Left renal pelvis (tissue), 4 donors: Measurements from ENCODE around the gene HMOX2. TPM values are rescaled to one million over a fixed set of nuclear protein-coding genes. Genes with fewer than 3 reads are reported as not detected.

Experiments
- DNase-seq, 4 donors: peaks; one replicate each; pipeline ENCODE4 v3.0.0-alpha.2; 2013; ENCODE audit warnings: low read depth in 4 of 4, low spot score in 3 of 4
- polyA plus RNA-seq, 4 donors: library from polyadenylated mRNA; unstranded; fragments of 120-200 nt; gene quantifications; one replicate each; pipeline ENCODE4 v1.2.1, GENCODE V29; 2013; ENCODE audit not compliant: insufficient read length in 4 of 4

The HMOX2 gene
- polyA plus RNA-seq, 4 donors = 47.5 to 53.7 (median 49.6) TPM

DNA sequence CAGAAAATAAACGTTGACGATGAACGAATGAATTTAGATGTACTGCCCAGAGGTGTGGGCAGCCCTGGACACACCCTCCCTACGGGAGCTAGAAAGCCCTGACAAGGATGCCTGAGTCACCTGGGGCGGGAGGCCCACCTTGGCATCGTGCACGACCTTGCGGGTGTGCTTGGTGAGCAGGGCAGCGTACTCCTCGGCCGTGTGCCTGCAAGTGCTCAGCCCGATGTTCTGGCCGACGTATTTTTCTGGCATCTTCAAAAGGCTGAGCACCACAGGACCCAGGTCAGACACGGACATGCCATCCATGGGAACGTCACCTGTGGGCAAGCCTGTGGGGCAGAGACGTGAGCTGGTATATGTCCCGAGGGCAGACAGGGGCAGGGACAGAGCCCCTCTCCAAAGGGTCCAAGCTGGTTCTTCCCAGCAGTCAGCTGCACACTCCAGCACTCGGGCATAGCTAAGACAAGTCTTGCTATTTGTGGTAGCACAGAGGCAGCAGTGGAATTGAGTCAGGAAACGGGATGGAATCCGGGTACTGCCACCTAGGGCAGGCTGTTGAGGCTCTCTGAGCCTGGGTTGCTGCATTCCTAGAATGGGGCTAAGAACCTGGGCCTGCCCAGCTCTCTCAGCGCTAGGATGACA, 12.6 kb upstream of the HMOX2 start:
- no peak for DNase-seq

DNA sequence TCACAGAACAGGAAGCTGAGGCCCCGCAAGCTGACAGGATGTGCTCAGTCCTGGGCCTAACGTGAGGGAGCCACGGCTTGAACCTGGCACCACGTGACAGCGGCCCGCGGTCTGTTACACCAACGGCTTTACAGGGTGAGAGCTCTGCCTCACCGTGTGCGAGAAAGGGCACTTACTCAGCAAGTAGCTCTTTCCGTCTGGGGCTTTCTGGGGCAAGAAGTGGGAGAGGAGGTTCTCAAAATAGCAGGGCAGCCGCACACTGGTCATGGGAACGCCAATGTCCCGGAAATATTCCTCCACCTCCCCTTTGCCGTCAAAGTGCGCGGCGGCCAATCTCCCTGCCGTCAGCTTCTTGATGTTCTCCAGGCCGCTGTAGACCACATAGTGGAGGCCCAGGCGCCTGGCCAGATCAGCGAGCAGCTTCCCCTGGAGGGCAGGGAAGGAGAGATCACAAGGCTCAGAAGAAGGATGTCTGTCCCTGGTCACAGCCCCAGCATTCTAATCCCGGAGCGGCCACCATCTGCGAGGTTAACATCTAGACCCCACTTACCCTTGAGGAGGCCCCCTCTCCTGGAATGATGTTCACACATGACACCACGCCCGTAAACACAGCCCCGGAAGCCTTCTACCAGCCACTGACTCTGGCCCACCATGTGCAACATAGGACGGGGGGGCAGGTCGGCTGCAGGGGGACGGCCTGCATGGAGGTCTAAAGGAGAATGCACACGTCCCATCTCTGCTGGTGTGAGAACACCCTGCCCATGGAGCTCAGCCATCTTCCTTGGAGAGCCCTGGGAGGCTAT, 10.0 kb upstream of the HMOX2 start:
- no peak for DNase-seq

DNA sequence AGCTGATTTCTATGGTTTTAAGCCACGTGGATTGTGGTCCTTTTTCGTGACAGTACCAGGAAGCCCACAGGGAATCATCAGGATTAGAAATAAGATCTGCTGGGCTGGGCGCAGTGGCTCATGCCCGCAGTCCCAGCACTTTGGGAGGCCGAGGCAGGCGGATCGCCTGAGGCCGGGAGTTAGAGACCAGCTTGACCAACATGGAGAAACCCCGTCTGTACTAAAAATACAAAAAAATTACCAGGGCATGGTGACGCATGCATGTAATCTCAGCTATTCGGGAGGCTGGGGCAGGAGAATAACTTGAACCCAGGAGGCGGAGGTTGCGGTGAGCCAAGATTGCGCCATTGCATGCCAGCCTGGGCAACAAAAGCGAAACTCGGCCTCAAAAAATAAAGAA, 8.3 kb upstream of the HMOX2 start:
- DNase-seq = no peak

DNA sequence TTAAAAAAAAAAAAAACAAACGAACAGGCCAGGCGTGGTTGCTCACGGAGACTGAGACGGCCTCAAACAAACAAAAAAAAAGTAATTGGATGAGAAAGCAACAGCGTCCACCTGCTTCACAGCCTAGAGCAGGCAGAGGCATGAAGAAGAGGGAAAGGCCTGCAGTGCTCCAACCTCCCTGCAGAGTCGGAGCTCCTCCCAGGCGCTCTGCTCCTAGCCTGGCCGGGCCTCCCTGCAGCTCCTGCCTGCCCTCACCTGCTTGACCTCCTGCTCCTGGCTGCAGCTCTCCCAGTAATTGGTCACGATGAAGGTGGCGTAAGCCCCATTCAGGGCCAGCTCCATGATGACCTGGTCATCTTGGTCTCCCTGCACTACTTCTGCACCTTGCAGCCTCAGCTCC, 7.2 kb upstream of the HMOX2 start:
- no peak for DNase-seq

DNA sequence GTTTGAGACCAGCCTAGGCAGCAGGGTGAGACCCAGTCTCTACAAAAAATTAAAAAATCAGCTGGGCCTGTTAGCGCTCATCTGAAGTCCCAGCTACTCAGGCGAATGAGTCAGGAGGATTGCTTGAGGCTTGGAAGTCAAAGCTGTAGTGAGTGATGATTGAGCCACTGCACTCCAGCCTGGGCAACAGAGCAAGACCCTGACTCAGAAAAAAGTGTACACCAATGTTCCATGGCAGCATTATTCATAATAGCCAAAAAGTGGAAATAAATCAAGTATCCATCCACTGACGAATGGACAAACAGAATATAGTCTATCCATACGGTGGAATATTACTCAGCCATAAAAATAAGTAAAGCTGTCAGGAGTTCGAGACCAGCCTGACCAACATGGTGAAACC, 4.3 kb upstream of the HMOX2 start:
- no peak for DNase-seq

DNA sequence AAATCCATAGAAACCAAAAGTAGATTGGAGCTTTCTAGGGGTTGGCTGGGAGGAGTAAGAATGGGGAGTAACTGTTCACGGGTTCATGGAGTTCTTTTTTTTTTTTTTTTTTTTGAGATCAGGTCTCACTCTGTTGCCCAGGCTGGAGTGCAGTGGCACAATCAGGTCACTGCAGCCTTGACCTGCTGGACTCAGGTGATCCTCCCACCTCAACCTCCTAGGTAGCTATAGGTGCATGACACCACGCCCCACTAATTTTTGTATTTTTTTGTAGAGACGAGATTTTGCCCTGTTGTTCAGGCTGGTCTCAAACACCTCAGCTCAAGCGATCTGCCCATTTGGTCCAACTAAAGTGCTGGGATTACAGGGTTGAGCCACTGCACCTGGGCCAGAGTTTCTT, 3.3 kb upstream of the HMOX2 start:
- DNase-seq = no peak

DNA sequence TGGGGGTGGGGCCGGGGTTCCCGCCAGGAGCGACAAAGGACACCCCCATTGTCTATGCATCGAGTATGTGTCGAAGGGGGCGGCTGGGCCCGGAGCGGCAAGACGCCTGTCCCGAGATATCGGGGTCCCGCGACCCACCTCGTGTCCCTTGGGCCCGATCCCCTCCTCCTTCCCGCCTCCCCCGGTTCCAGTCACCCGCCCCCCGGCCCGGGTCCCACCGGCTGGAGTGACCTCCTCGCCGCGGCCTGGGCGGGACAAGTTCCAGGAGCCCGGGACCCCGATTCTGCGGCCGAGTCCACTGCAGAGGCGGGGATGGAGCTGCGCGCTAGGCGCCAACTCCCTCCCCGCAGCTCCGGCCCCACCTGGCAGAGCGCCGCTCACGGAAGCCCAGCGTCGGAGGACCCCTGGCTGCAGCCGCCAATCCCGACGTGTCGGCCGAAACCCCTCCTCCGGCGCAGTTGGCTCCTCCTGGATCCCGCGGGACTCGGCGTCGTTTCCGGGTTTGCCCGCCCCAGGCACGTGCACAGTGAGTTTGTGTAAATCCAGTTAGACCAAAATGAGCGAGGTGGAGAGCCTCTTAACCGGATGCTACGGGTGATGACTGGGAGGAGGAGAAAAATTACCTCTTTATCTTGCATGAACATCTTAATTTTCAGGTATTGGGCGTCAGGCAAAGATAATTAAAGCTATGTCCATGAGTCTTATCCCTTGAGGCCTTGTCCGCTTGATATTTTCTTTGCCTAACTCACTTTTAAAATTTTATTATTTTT, 1.8 kb upstream of the HMOX2 start, which contains the start of gene NMRAL1:
NMRAL1 (minus strand) TSS at position 434 of the 770 bp plus-strand sequence. CDS start 493 bp downstream, outside the sequence.
- peak; percentile 77 to 82 (median 80) for DNase-seq

DNA sequence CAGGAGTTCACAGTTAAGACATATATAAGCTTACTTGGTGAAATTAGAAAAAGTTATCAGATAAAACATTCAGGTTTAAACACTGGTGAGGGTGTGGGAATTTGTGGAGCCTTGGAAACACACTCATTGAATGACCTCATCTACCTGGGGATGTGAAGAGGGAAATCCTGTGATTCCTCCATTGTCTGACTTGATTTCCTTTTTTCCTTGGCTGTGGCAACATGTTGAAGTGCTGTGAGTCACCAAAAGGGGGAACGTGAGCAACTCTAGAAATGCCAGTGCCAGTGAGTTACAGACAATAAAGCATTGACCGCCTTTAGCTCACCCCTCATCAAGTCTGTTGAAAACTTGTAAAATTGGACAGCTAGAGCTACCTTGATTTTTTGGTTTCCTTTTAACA, 1.8 kb downstream of the HMOX2 start:
- DNase-seq = no peak

DNA sequence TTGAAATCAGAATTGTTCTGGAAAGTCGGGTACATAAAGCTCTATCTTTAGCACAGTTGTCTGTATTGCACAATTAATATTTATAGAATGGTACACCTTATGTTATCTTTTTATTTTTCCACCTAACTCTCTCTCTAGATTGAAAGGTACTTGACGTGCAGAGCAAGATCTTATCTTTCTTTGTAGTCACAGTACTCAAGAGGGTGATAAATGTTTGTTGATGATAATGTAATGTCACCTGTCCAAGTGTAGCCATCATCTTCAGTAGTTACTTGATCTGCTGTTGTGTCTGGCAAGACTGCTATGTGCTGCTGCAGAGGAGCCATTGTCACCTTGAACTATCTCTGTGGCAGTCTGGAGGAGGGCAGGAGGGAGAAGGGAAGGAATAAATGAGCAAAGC, 5.3 kb downstream of the HMOX2 start:
- DNase-seq = no peak

DNA sequence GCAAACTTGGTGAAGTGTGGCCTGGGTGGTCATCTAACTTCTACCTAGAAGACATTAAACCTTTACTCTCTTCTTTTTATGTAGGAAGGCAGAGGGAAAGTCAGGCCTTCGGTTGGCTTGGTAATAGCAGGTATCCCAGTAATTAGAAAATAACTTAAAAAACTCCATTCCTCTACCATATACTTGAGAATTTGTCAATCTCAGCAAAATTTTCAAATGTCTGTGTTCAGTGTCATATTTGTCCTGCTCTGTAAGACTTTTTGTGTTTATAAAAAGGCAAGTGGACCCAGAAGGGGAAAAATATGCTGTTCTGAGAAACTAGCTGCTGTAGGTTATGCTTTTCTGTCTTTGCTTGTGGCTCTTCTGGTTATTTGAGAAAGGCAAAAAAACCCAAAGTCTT, 5.8 kb downstream of the HMOX2 start:
- no peak for DNase-seq

DNA sequence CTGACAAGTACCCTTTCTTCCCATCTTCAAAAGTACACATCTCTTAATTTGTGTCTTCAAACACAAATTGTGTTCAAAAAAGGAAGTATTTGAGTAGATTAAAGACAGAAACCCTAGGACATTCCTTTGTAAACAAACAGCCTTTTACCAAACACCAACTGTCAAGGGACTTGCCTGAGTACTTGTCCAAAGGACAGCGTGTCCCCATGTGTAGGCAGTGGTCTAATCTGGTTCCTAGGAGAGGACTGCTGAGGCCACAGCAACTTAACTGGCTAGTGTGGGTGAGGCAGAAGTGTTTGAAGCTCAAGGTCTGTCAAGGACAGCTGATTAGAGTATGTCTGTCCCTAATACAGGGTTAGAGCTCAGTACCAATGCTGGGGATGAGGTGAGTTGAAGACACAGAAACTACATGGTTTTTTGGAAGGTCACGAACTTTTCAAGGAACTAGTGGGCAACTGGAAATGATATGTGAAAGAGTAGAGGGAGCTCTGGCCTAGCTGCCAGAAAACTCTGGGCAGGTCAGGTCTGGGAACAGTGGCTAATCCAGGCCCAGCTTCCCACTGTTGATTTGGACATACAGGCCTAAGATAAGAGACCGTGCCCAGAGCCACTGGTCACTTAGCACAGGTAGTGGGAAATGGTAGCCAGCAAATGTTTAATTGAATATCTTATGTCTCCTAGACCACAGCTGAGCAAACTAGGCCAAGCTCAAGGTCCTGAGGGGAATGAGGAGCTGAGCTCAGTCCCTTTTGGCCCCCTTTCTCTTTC, 10.1 kb downstream of the HMOX2 start:
- no peak for DNase-seq

DNA sequence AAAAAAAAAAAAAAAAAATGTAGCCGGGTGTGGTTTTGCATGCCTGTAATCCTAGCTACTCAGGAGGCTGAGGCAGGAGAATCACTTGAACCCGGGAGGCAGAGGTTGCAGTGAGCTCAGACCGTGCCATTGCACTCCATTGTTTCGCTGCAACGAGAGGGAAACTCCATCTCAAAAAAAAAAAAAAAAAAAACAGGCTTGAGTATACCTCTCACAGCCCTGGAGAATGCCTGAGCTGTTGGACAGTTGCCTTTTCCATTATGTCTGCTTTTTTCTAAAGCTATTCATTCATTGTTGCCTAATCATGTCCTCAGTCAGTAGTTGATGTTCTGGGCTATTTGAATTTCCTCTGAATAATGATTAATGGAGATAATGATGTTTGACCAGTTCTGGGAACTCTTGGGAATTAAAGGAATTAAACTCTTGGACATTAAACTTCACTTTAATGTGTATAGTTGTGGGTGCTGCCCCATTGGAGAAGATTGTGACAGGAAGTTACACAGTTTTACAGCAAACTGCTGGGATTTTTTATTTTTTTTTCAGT, 11.8 kb downstream of the HMOX2 start:
- DNase-seq = peak in 1 of 4 donors; percentile 27

DNA sequence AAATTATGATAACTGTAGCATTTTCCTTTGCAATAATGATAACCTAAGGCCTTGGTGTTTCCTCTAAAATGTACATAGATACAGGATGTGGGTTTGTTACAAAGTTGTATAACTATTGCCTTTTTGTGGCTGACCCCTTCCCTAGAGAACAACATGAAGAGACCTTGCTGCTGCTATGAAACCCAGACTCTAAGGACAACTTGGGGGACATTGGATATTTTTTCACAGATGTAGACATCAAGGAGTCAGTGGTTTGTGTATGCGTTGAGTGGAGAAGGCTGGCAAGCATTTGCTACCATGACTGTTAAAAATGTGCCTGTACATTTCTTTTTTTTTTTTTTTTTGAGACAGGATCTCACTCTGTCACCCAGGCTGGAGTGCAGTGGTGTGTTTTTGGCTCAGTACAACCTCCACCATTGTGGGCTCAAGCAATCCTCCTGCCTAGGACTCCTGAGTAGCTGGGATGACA, 12.3 kb downstream of the HMOX2 start:
- DNase-seq = peak in 1 of 4 donors; percentile 10

DNA sequence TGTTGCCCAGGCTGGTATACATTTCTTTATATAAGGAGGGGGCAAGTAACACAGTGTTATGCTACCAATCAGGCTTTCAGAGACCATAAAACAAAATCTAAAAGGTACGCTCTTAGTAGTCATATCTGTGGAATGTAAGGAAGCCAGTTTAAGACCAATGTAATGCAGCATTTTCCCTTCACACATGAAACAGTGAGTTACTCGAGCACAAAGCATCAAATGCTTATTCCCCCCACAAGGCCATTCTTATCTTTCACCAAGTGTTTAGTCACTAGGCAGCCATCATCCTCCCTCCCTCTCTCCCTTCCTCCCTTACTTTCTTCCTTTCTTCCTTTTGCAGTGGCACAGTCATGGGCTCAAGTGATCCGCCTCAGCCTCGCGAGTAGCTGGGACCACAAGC, 12.8 kb downstream of the HMOX2 start:
- no peak for DNase-seq

DNA sequence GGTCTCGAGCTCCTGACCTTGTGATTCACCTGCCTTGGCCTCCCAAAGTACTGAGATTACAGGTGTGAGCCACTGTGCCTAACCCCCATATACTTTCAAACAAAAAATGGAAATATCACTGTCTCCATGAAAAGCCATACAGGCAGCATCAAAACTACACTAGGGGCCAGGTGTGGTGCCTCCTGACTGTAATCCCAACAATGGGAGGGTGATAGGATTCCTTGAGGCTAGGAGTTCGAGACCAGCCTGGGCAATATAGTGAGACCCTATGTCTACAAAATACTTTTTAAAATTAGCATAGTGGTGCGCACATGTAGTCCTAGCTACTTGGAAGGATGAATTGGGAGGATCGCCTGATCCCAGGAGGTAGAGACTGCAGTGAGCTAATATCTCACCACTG, 15.7 kb downstream of the HMOX2 start:
- no peak for DNase-seq

DNA sequence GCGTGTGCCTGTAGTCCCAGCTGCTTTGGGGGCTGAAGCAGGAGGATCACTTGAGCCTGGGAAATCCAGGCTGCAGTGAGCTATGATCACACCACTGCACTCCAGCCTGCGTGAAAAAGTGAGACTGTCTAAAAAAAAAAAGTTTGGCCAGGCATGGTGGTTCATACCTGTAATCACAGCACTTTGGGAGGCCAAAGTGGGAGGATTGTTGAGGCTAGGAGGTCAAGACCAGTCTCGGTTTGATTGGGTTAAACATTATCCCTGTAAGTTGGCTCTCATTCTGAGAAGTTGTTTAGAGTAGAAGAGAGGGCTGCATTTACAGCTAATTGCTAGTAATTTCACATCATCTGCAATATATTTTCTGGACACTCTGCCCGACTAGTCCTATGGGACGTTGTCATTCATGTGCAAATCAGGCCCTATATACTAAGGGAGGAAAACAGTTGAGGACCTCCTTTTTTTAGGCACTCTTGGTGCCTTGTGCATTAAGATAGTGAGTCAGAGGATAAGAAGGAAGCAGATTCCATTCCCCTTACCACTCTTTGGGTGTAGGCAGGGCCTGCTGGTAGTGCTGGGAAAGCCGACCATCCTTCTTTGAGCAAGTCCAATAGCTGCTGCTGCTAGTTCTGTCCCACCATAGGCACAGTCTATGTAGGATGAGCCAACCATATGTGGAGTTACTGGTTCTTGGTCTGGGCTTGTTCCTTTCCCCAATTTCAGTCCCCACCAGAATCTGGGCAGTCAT, 18.7 kb downstream of the HMOX2 start:
- no peak for DNase-seq

DNA sequence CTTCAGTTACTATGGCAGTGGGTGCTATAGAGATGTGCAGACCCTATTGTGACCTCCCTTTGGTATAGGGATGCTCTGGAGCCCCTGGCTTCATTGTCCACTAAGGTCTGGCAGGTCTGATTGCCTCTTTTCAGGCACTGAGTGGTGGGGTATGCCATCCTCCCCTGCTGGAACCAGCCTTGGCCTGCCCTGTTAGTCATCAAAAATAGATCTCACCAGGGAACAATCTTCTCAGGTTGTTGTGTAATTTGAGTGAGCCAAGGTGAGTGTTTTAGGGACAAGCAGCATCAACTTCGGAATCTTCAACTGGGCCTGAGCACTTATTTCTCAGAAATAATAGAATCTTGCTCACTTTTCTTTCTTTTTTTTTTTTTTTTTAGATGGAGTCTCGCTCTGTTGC, 19.6 kb downstream of the HMOX2 start:
- DNase-seq = no peak

DNA sequence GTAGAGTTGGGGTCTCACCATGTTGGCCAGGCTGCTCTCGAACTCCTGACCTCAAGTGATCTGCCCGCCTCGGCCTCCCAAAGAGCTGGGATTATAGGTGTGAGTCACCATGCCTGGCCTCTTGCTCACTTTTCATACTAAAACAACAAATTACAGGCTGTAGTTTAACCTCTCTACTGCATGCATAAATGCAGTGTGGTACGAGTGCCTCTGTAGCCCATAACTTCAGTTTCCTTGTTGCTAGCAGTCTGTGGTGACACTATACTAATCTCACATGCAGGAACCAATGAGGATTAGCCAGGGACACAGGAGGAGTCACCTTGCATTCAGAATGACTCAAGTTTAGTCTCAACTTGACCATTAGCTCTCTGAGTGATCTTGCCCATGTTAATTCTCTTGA, 20.1 kb downstream of the HMOX2 start:
- DNase-seq = no peak

DNA sequence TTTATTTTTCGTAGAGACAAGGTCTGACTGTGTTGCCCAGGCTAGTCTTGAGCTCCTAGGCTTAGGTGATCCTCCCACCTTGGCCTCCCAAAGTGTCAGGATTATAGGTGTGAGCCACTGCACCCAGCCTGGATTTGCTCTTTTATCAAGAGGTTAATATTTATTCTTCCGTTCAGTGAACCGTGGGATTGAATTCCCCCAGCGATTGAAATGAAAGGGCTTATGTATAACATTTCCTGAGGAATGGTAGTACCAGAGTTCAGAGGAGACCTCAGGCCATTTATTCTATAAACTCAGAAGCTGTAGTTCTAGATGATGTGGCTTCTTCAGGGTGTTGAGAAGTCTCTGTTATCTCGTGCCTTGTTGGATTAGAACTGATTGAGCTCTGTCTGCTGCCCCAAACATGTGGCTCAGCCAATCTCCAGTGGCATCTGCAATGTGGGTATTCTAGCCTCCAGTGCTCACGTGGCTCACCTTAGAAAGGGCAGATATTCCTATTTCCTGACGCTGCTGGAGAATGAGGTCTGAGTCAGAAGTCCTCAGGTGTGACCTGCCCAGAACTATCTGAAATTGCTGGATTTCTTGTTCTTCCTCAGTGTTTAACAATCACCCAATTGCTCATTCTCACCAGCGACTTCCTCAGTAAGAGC, 22.5 kb downstream of the HMOX2 start:
- DNase-seq = no peak
